Mucosa of stomach (tissue), 1 donor: ENCODE measurements around the gene CIITA.
"Not testable (repeated sequence)": the region's sequence is repeated elsewhere in the genome, so short reads cannot be mapped to it uniquely, and the experiment has no call there.

Experiments used
- H3K27me3 ChIP-seq: one replicate; pipeline ENCODE4 v1.7.0; 2013; ENCODE audit warnings: mild to moderate bottlenecking, low read length; ENCODE audit not compliant: control insufficient read depth, insufficient read depth
- H3K36me3 ChIP-seq: one replicate; pipeline ENCODE4 v1.7.0; 2013; ENCODE audit warnings: low read length; ENCODE audit not compliant: control insufficient read depth, insufficient read depth
- H3K4me1 ChIP-seq: one replicate; pipeline ENCODE4 v1.7.0; 2013; ENCODE audit warnings: mild to moderate bottlenecking, low read length; ENCODE audit not compliant: control insufficient read depth, insufficient read depth
- H3K4me3 ChIP-seq: one replicate; pipeline ENCODE4 v1.7.0; 2013; ENCODE audit warnings: low read length
- H3K9ac ChIP-seq: one replicate; pipeline ENCODE4 v1.7.0; 2013; ENCODE audit warnings: mild to moderate bottlenecking, low read length, moderate library complexity
- H3K9me3 ChIP-seq: one replicate; pipeline ENCODE4 v1.7.0; 2013; ENCODE audit warnings: mild to moderate bottlenecking, low read length, moderate library complexity; ENCODE audit not compliant: control insufficient read depth
- donor health status: Pancreatic carcinoma.

The CIITA gene

GRCh38 chr16:10937068-10937859 lies 60.3 kb downstream of the CIITA start:
- peak overlapping the region; percentile 64 for H3K9ac ChIP-seq
- no peaks in the 10 kb centered on the region for H3K27me3 ChIP-seq
- H3K4me3 ChIP-seq = no peak overlapping the region
- no peaks in the 10 kb centered on the region for H3K9me3 ChIP-seq
- peaks cover 61% of the 10 kb centered on the region for H3K4me1 ChIP-seq
- peaks cover 8% of the 10 kb centered on the region for H3K36me3 ChIP-seq

GRCh38 chr16:10938321-10938720 lies 61.3 kb downstream of the CIITA start:
- Histone ChIP-seq H3K9ac (no peak overlapping the region), H3K4me3 (no peak overlapping the region)

GRCh38 chr16:10938796-10939648 lies 62.0 kb downstream of the CIITA start:
- no peaks in the 10 kb centered on the region for H3K36me3 ChIP-seq
- H3K4me3 ChIP-seq = no peak overlapping the region
- H3K9me3 ChIP-seq = no peaks in the 10 kb centered on the region
- H3K27me3 ChIP-seq = no peaks in the 10 kb centered on the region
- H3K9ac ChIP-seq = no peak overlapping the region
- peaks cover 69% of the 10 kb centered on the region for H3K4me1 ChIP-seq

More at GRCh38 chr16:10938321-10938720, 61.3 kb downstream of the CIITA start:
- Histone ChIP-seq H3K4me1 (peaks cover 62% of the 10 kb centered on the region), H3K9me3 (no peaks in the 10 kb centered on the region), H3K27me3 (no peaks in the 10 kb centered on the region), H3K36me3 (peaks cover 4% of the 10 kb centered on the region)

- Histone ChIP-seq H3K4me1 (peaks cover 65% of the 10 kb centered on the region), H3K27me3 (no peaks in the 10 kb centered on the region), H3K9me3 (no peaks in the 10 kb centered on the region), H3K36me3 (no peaks in the 10 kb centered on the region), H3K4me3 (no peak overlapping the region), H3K9ac (no peak overlapping the region)
Measured at GRCh38 chr16:10939649-10940234, 62.7 kb downstream of the CIITA start.

GRCh38 chr16:10940501-10941079 lies 63.6 kb downstream of the CIITA start:
- peak overlapping the region; percentile 66 for H3K9ac ChIP-seq
- peak overlapping the region; percentile 56 for H3K4me3 ChIP-seq
- H3K9me3 ChIP-seq = no peaks in the 10 kb centered on the region
- H3K4me1 ChIP-seq = peaks cover 62% of the 10 kb centered on the region
- no peaks in the 10 kb centered on the region for H3K36me3 ChIP-seq
- H3K27me3 ChIP-seq = no peaks in the 10 kb centered on the region

GRCh38 chr16:10941127-10941933 lies 64.3 kb downstream of the CIITA start:
- peak overlapping the region; percentile 56 for H3K4me3 ChIP-seq
- no peaks in the 10 kb centered on the region for H3K36me3 ChIP-seq
- peak overlapping the region; percentile 66 for H3K9ac ChIP-seq
- H3K27me3 ChIP-seq = no peaks in the 10 kb centered on the region
- H3K9me3 ChIP-seq = no peaks in the 10 kb centered on the region
- H3K4me1 ChIP-seq = peaks cover 69% of the 10 kb centered on the region

- not testable (repeated sequence) for H3K9me3 ChIP-seq, H3K9ac ChIP-seq, H3K27me3 ChIP-seq, H3K36me3 ChIP-seq
- Histone ChIP-seq H3K4me3 (peak overlapping the region; percentile 66), H3K4me1 (peaks cover 67% of the 10 kb centered on the region)
Measured at GRCh38 chr16:10941935-10942351, 64.9 kb downstream of the CIITA start.

- Histone ChIP-seq H3K36me3 (no peaks in the 10 kb centered on the region), H3K9me3 (no peaks in the 10 kb centered on the region), H3K27me3 (no peaks in the 10 kb centered on the region), H3K4me3 (peak within 1 kb of the TSS; percentile 66), H3K9ac (peak within 1 kb of the TSS; percentile 66), H3K4me1 (peaks cover 61% of the 10 kb centered on the region)
Measured at GRCh38 chr16:10942352-10943063, 65.5 kb downstream of the CIITA start, which contains the start of gene DEXI. DEXI (minus strand) TSS chr16:10942468; CDS start chr16:10942005, 463 bp downstream.

GRCh38 chr16:10943064-10943353 lies 66.0 kb downstream of the CIITA start:
- no peak overlapping the region for H3K4me3 ChIP-seq
- H3K9ac ChIP-seq = no peak overlapping the region

GRCh38 chr16:10944249-10945064 lies 67.5 kb downstream of the CIITA start, which contains the start of gene CLEC16A:
CLEC16A (plus strand) TSS chr16:10944564; CDS start chr16:10944718, 154 bp downstream.
- H3K9me3 ChIP-seq = no peaks in the 10 kb centered on the region
- H3K36me3 ChIP-seq = no peaks in the 10 kb centered on the region
- H3K4me1 ChIP-seq = peaks cover 43% of the 10 kb centered on the region
- H3K4me3 ChIP-seq = peak within 1 kb of the TSS; percentile 78
- peak within 1 kb of the TSS; percentile 80 for H3K9ac ChIP-seq
- H3K27me3 ChIP-seq = no peaks in the 10 kb centered on the region

More at GRCh38 chr16:10943064-10943353, 66.0 kb downstream of the CIITA start:
- H3K36me3 ChIP-seq = no peaks in the 10 kb centered on the region
- no peaks in the 10 kb centered on the region for H3K27me3 ChIP-seq
- peaks cover 58% of the 10 kb centered on the region for H3K4me1 ChIP-seq
- H3K9me3 ChIP-seq = no peaks in the 10 kb centered on the region
